Measurements from ENCODE around the gene CLMN.

CLMN gene

GRCh38 chr14:95320078-95320895, 579 bp upstream of the CLMN start:
- peak; percentile 39 for DNase-seq

- DNase-seq, result no peak
Observed at GRCh38 chr14:95318399-95319311, 1.1 kb downstream of the CLMN start.

GRCh38 chr14:95317817-95318343, 1.8 kb downstream of the CLMN start:
- no peak for DNase-seq

GRCh38 chr14:95316821-95317220, 2.9 kb downstream of the CLMN start:
- peak; percentile 28 for DNase-seq

GRCh38 chr14:95315579-95315978, 4.1 kb downstream of the CLMN start:
- DNase-seq, result no peak

GRCh38 chr14:95315156-95315555, 4.6 kb downstream of the CLMN start:
- no peak for DNase-seq

GRCh38 chr14:95314609-95315008, 5.1 kb downstream of the CLMN start:
- DNase-seq, result no peak

GRCh38 chr14:95313707-95314106, 6.0 kb downstream of the CLMN start:
- DNase-seq, result no peak

- DNase-seq, result no peak
Observed at GRCh38 chr14:95313190-95313589, 6.5 kb downstream of the CLMN start.

- DNase-seq, result no peak
Observed at GRCh38 chr14:95312311-95312710, 7.4 kb downstream of the CLMN start.

- DNase-seq, result no peak
Observed at GRCh38 chr14:95311752-95312151, 8.0 kb downstream of the CLMN start.

- no peak for DNase-seq
Observed at GRCh38 chr14:95310635-95311380, 8.9 kb downstream of the CLMN start.

- no peak for DNase-seq
Observed at GRCh38 chr14:95309261-95310051, 10.3 kb downstream of the CLMN start.

- DNase-seq, result no peak
Observed at GRCh38 chr14:95308073-95308472, 11.6 kb downstream of the CLMN start.

- DNase-seq, result no peak
Observed at GRCh38 chr14:95307402-95308041, 12.2 kb downstream of the CLMN start.

GRCh38 chr14:95305940-95306339, 13.8 kb downstream of the CLMN start:
- no peak for DNase-seq

GRCh38 chr14:95305145-95305544, 14.6 kb downstream of the CLMN start:
- no peak for DNase-seq

- no peak for DNase-seq
Observed at GRCh38 chr14:95304342-95304741, 15.4 kb downstream of the CLMN start.

GRCh38 chr14:95303552-95303951, 16.2 kb downstream of the CLMN start:
- peak; percentile 85 for DNase-seq

- DNase-seq, result no peak
Observed at GRCh38 chr14:95302667-95303506, 16.8 kb downstream of the CLMN start.
